Glutamatergic neuron (in vitro differentiated cells): ENCODE measurements around the gene C4BPA. TPM values are rescaled to one million over a fixed set of nuclear protein-coding genes. Genes with fewer than 3 reads are reported as not detected.

Experiments used
- DNase-seq: peaks from one replicate; pipeline ENCODE4 v3.0.0; 2022
- H3K27ac Mint-ChIP-seq: one replicate; pipeline ENCODE4 v1.8.0; 2020; ENCODE audit warnings: mild to moderate bottlenecking, mixed read lengths, inconsistent platforms; ENCODE audit not compliant: unreplicated experiment
- H3K27me3 Mint-ChIP-seq: one replicate; pipeline ENCODE4 v1.8.0; 2020; ENCODE audit warnings: mild to moderate bottlenecking, moderate library complexity, mixed read lengths, inconsistent platforms; ENCODE audit not compliant: unreplicated experiment
- H3K36me3 Mint-ChIP-seq: one replicate; pipeline ENCODE4 v1.8.0; 2020; ENCODE audit warnings: mild to moderate bottlenecking, mixed read lengths, inconsistent platforms; ENCODE audit not compliant: unreplicated experiment
- H3K4me1 Mint-ChIP-seq: one replicate; pipeline ENCODE4 v1.8.0; 2020; ENCODE audit warnings: mild to moderate bottlenecking, low read depth, mixed read lengths, inconsistent platforms; ENCODE audit not compliant: unreplicated experiment
- H3K4me3 Mint-ChIP-seq: one replicate; pipeline ENCODE4 v1.8.0; 2020; ENCODE audit warnings: mild to moderate bottlenecking, mixed read lengths, inconsistent platforms; ENCODE audit not compliant: unreplicated experiment
- H3K9me3 Mint-ChIP-seq: one replicate; pipeline ENCODE4 v1.8.0; 2020; ENCODE audit warnings: mild to moderate bottlenecking, moderate library complexity, mixed read lengths, inconsistent platforms; ENCODE audit not compliant: unreplicated experiment
- CTCF ChIP-seq: fragments of 200-600 bp; sonication (generic); IDR thresholded peaks from one replicate; pipeline ENCODE4 v1.5.0; 2021; ENCODE audit not compliant: partially characterized antibody, unreplicated experiment
- total RNA-seq: library from RNA; stranded (reverse); fragmentation: NEBNext Ultra II Directional; extraction: Animal tissue kit (Norgen Biotek cat#: 25700); gene quantifications from one replicate; pipeline ENCODE4 v1.2.1, GENCODE V29; 2021; ENCODE audit not compliant: unreplicated experiment

The C4BPA gene
- total RNA-seq, 1 donor from 2014 or later: not detected

GRCh38 chr1:207186503-207186902 is 82.5 kb downstream of the C4BPA start:
- Mint-ChIP-seq H3K36me3 (no peaks in the 10 kb centered on the region), H3K9me3 (no peaks in the 10 kb centered on the region), H3K4me3 (no peak overlapping the region), H3K4me1 (no peaks in the 10 kb centered on the region), H3K27ac (no peak overlapping the region), H3K27me3 (no peaks in the 10 kb centered on the region)
- no peak for DNase-seq
- no peak for TF ChIP-seq CTCF

- H3K36me3 Mint-ChIP-seq: no peaks in the 10 kb centered on the region
- no peak overlapping the region for H3K4me3 Mint-ChIP-seq
- H3K4me1 Mint-ChIP-seq: no peaks in the 10 kb centered on the region
- no peak for DNase-seq
- H3K27ac Mint-ChIP-seq: no peak overlapping the region
- H3K9me3 Mint-ChIP-seq: no peaks in the 10 kb centered on the region
- no peak for TF ChIP-seq CTCF
- H3K27me3 Mint-ChIP-seq: peaks cover 2% of the 10 kb centered on the region
Observed at GRCh38 chr1:207188901-207189300, 84.9 kb downstream of the C4BPA start.

GRCh38 chr1:207191061-207191460 is 87.0 kb downstream of the C4BPA start:
- no peak for DNase-seq
- H3K36me3 Mint-ChIP-seq: no peaks in the 10 kb centered on the region
- H3K27me3 Mint-ChIP-seq: peaks cover 2% of the 10 kb centered on the region
- no peak overlapping the region for H3K27ac Mint-ChIP-seq
- TF ChIP-seq CTCF: no peak
- H3K9me3 Mint-ChIP-seq: no peaks in the 10 kb centered on the region
- no peak overlapping the region for H3K4me3 Mint-ChIP-seq
- no peaks in the 10 kb centered on the region for H3K4me1 Mint-ChIP-seq

GRCh38 chr1:207191776-207192175 is 87.7 kb downstream of the C4BPA start:
- Mint-ChIP-seq H3K27me3 (peaks cover 2% of the 10 kb centered on the region), H3K36me3 (no peaks in the 10 kb centered on the region)

GRCh38 chr1:207194197-207194596 is 90.2 kb downstream of the C4BPA start:
- TF ChIP-seq CTCF: no peak
- Mint-ChIP-seq H3K27ac (no peak overlapping the region), H3K4me1 (no peaks in the 10 kb centered on the region), H3K9me3 (no peaks in the 10 kb centered on the region), H3K4me3 (no peak overlapping the region), H3K36me3 (no peaks in the 10 kb centered on the region), H3K27me3 (peaks cover 2% of the 10 kb centered on the region)
- no peak for DNase-seq

More at GRCh38 chr1:207191776-207192175, 87.7 kb downstream of the C4BPA start:
- no peaks in the 10 kb centered on the region for H3K4me1 Mint-ChIP-seq
- no peak for TF ChIP-seq CTCF
- H3K4me3 Mint-ChIP-seq: no peak overlapping the region
- no peak for DNase-seq
- H3K27ac Mint-ChIP-seq: no peak overlapping the region
- no peaks in the 10 kb centered on the region for H3K9me3 Mint-ChIP-seq

Other genes starting within 250 kb of the C4BPA start
- not detected for gene IL20, start 238.6 kb upstream of the C4BPA start, total RNA-seq
- gene IL24, start 206.8 kb upstream of the C4BPA start, total RNA-seq: not detected
- gene FCMR, start 182.3 kb upstream of the C4BPA start, total RNA-seq: not detected
- gene PIGR, start 157.8 kb upstream of the C4BPA start, total RNA-seq: not detected
- gene FCAMR, start 133.8 kb upstream of the C4BPA start, total RNA-seq: not detected
- not detected for gene C1orf116, start 71.5 kb upstream of the C4BPA start, total RNA-seq
- 7.9 TPM for gene YOD1, start 53.0 kb upstream of the C4BPA start, total RNA-seq
- 3.6 TPM for gene PFKFB2, start 51.0 kb upstream of the C4BPA start, total RNA-seq
- gene C4BPB, start 15.4 kb upstream of the C4BPA start, total RNA-seq: not detected
- gene CD55, start 217.4 kb downstream of the C4BPA start, total RNA-seq: 25.5 TPM